Measurements from ENCODE around the gene ACTR6. TPM values are rescaled to one million over a fixed set of nuclear protein-coding genes. Genes with fewer than 3 reads are reported as not detected.

ACTR6 gene
- polyA plus RNA-seq (23.8 to 35.4 TPM (median 33.1 TPM) in 3 replicates), polyA minus RNA-seq (3.5 to 10.4 TPM (median 5.5 TPM) in 3 replicates)
- polyA plus RNA-seq (2011; ENCODE audit: low read depth) = 17.5 TPM
- 16.8 and 31.6 TPM in 2 replicates for polyA plus RNA-seq (2011; cell fraction: cytosol; rRNA removed)
- 24.2 and 38.5 TPM in 2 replicates for polyA plus RNA-seq (2011; cell fraction: nucleus; rRNA removed)
- polyA plus RNA-seq (2012; ENCODE audit: low replicate concordance) = 17.6 and 25.2 TPM in 2 replicates
- polyA minus RNA-seq (2011; cell fraction: cytosol; rRNA and poly(A)+ RNA removed) = 5.2 TPM
- polyA minus RNA-seq (2011; cell fraction: nucleus; rRNA and poly(A)+ RNA removed) = 7.9 and 11.4 TPM in 2 replicates

- dilution Hi-C loops (cut with MboI; ENCODE audit: extremely low pct_ligation_motif_present, low sequenced_read_pairs) = no loop called here
- peak within 1 kb of the TSS; percentile 89 for H3K27ac ChIP-seq (ENCODE audit: control insufficient read depth, insufficient read depth, low read length)
- FAIRE-seq (peak; percentile 87), DNase-seq (ENCODE audit: low read depth, low spot score) (peak; percentile 80)
- H3K27me3 ChIP-seq (ENCODE audit: control insufficient read depth, extremely low read depth, insufficient read depth, low read length) = no peaks in the 10 kb centered on the region
- H3K9ac ChIP-seq (ENCODE audit: control insufficient read depth, extremely low read depth, insufficient read depth, low read length) = peak within 1 kb of the TSS; percentile 89
- H3K9me3 ChIP-seq (ENCODE audit: control insufficient read depth, low read depth, low read length) = no peaks in the 10 kb centered on the region
- peak within 1 kb of the TSS; percentile 67 to 100 (median 98) for H3K4me3 ChIP-seq (ENCODE audit: control insufficient read depth in 2 of 3, extremely low read depth in 1 of 3, insufficient read depth in 2 of 3, low read depth in 1 of 3, low read length in 3 of 3)
- H3K4me2 ChIP-seq (ENCODE audit: control insufficient read depth, extremely low read depth, insufficient read depth, low read depth, low read length) = peak within 1 kb of the TSS; percentile 95
- H3K4me1 ChIP-seq (ENCODE audit: control insufficient read depth, extremely low read depth, insufficient read depth, low read length) = peaks cover 25% of the 10 kb centered on the region
- H4K20me1 ChIP-seq (ENCODE audit: control insufficient read depth, extremely low read depth, insufficient read depth, low read length) = no peaks in the 10 kb centered on the region
- no peaks in the 10 kb centered on the region for H3K36me3 ChIP-seq (ENCODE audit: control insufficient read depth in 2 of 2, extremely low read depth in 1 of 2, insufficient read depth in 2 of 2, low read length in 2 of 2)
- peaks cover 19% of the 10 kb centered on the region for H3K79me2 ChIP-seq (ENCODE audit: control insufficient read depth, insufficient read depth, low read length)
- peak within 1 kb of the TSS; percentile 99 for H2AFZ ChIP-seq (ENCODE audit: control insufficient read depth, low read length)
- TF ChIP-seq, protein P1, sequence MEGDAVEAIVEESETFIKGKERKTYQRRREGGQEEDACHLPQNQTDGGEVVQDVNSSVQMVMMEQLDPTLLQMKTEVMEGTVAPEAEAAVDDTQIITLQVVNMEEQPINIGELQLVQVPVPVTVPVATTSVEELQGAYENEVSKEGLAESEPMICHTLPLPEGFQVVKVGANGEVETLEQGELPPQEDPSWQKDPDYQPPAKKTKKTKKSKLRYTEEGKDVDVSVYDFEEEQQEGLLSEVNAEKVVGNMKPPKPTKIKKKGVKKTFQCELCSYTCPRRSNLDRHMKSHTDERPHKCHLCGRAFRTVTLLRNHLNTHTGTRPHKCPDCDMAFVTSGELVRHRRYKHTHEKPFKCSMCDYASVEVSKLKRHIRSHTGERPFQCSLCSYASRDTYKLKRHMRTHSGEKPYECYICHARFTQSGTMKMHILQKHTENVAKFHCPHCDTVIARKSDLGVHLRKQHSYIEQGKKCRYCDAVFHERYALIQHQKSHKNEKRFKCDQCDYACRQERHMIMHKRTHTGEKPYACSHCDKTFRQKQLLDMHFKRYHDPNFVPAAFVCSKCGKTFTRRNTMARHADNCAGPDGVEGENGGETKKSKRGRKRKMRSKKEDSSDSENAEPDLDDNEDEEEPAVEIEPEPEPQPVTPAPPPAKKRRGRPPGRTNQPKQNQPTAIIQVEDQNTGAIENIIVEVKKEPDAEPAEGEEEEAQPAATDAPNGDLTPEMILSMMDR (optimal IDR thresholded peaks at IDR 0.05 in 1 of 3, IDR thresholded peaks at IDR 0.05 in 1 of 3, conservative IDR thresholded peaks at IDR 0.05 in 1 of 3; ENCODE audit: extremely low read depth in 1 of 3, insufficient read depth in 2 of 3, low read length in 3 of 3) = no peak
- TF ChIP-seq EZH2 (IDR thresholded peaks at IDR 0.05; ENCODE audit: low read length) = no peak
- H3K9me1 ChIP-seq (ENCODE audit: control insufficient read depth, extremely low read depth, insufficient read depth, low read length) = no peaks in the 10 kb centered on the region
Observed at GRCh38 chr12:100200463-100201181, at the start of gene ACTR6. Gene ACTR6 (plus strand): TSS chr12:100200815. CDS start chr12:100200852, 37 bp downstream.

GRCh38 chr12:100151769-100152168, 48.8 kb upstream of the ACTR6 start:
- Histone ChIP-seq H3K36me3 (ENCODE audit: control insufficient read depth in 2 of 2, extremely low read depth in 1 of 2, insufficient read depth in 2 of 2, low read length in 2 of 2) (no peaks in the 10 kb centered on the region), H3K4me3 (ENCODE audit: control insufficient read depth in 2 of 3, extremely low read depth in 1 of 3, insufficient read depth in 2 of 3, low read depth in 1 of 3, low read length in 3 of 3) (no peak overlapping the region), H3K9me1 (ENCODE audit: control insufficient read depth, extremely low read depth, insufficient read depth, low read length) (no peaks in the 10 kb centered on the region), H2AFZ (ENCODE audit: control insufficient read depth, low read length) (no peak overlapping the region), H3K27me3 (ENCODE audit: control insufficient read depth, extremely low read depth, insufficient read depth, low read length) (no peaks in the 10 kb centered on the region), H3K4me2 (ENCODE audit: control insufficient read depth, extremely low read depth, insufficient read depth, low read depth, low read length) (no peak overlapping the region), H3K9me3 (ENCODE audit: control insufficient read depth, low read depth, low read length) (no peaks in the 10 kb centered on the region), H4K20me1 (ENCODE audit: control insufficient read depth, extremely low read depth, insufficient read depth, low read length) (no peaks in the 10 kb centered on the region), H3K9ac (ENCODE audit: control insufficient read depth, extremely low read depth, insufficient read depth, low read length) (no peak overlapping the region), H3K4me1 (ENCODE audit: control insufficient read depth, extremely low read depth, insufficient read depth, low read length) (no peaks in the 10 kb centered on the region), H3K79me2 (ENCODE audit: control insufficient read depth, insufficient read depth, low read length) (no peaks in the 10 kb centered on the region), H3K27ac (ENCODE audit: control insufficient read depth, insufficient read depth, low read length) (no peak overlapping the region)
- FAIRE-seq = no peak
- no peak for TF ChIP-seq EZH2 (IDR thresholded peaks at IDR 0.05; ENCODE audit: low read length)
- TF ChIP-seq, protein P1 (optimal IDR thresholded peaks at IDR 0.05 in 1 of 3, IDR thresholded peaks at IDR 0.05 in 1 of 3, conservative IDR thresholded peaks at IDR 0.05 in 1 of 3; ENCODE audit: extremely low read depth in 1 of 3, insufficient read depth in 2 of 3, low read length in 3 of 3) = no peak
- no peak for DNase-seq (ENCODE audit: low read depth, low spot score)
- dilution Hi-C loops (cut with MboI; ENCODE audit: extremely low pct_ligation_motif_present, low sequenced_read_pairs) = no loop called here
